GM19463 (cell line): Measurements from ENCODE around the gene MAP3K21.

ENCODE experiments used
- ATAC-seq: cut with Tn5 transposase; IDR thresholded peaks from one replicate; pipeline ENCODE4 v1.9.1; 2021; ENCODE audit warnings: mild to moderate bottlenecking, moderate library complexity; ENCODE audit not compliant: unreplicated experiment

MAP3K21 gene

GRCh38 chr1:233431753-233432403, 104.4 kb downstream of the MAP3K21 start:
- ATAC-seq: no peak

GRCh38 chr1:233432916-233433315, 105.4 kb downstream of the MAP3K21 start:
- ATAC-seq: no peak

- no peak for ATAC-seq
Measured at GRCh38 chr1:233433436-233434210, 106.1 kb downstream of the MAP3K21 start.
